Measurements from ENCODE around the gene GIPC3. TPM values are rescaled to one million over a fixed set of nuclear protein-coding genes. Genes with fewer than 3 reads are reported as not detected.
"Not testable (repeated sequence)": the region's sequence is repeated elsewhere in the genome, so short reads cannot be mapped to it uniquely, and the experiment has no call there.

Gene GIPC3
- total and polyA plus RNA-seq, 5 donors from 2014 or later: 0.10 to 0.52 TPM; not detected in 3

- Histone ChIP-seq H3K27me3 (ENCODE audit: control insufficient read depth, insufficient read depth, low read length) (no peaks in the 10 kb centered on the region), H3K9me3 (ENCODE audit: control insufficient read depth in 2 of 2, low read length in 2 of 2) (no peaks in the 10 kb centered on the region), H3K4me3 (ENCODE audit: low read depth, low read length) (no peak overlapping the region), H3K27ac (ENCODE audit: insufficient read depth, low read length, poor library complexity, severe bottlenecking) (no peak overlapping the region), H3K36me3 (ENCODE audit: control insufficient read depth, insufficient read depth, low read length) (no peaks in the 10 kb centered on the region), H3K4me1 (ENCODE audit: control insufficient read depth, insufficient read depth, low read length, poor library complexity, severe bottlenecking) (peaks cover 19% of the 10 kb centered on the region)
- no peak overlapping the region for H3K4me3 Mint-ChIP-seq
- H3K27me3 Mint-ChIP-seq: peaks cover 1% of the 10 kb centered on the region
- ATAC-seq (ENCODE audit: low read depth in 2 of 2) (no peak), DNase-seq (no peak)
- no peaks in the 10 kb centered on the region for H3K9me3 Mint-ChIP-seq
- peaks cover 0 to 19% (median 6%) of the 10 kb centered on the region in 4 donors for H3K4me1 Mint-ChIP-seq
- peaks cover 7% of the 10 kb centered on the region for H3K36me3 Mint-ChIP-seq
- H3K27ac Mint-ChIP-seq: no peak overlapping the region
These were observed 8.4 kb upstream of the GIPC3 start for GRCh38 chr19:3576696-3577443.

GRCh38 chr19:3577723-3578344 lies 7.4 kb upstream of the GIPC3 start:
- Mint-ChIP-seq H3K4me3 (peak overlapping the region in 1 of 4 donors; percentile 43), H3K27ac (no peak overlapping the region), H3K9me3 (no peaks in the 10 kb centered on the region), H3K4me1 (peaks cover 0 to 11% (median 4%) of the 10 kb centered on the region in 4 donors), H3K36me3 (peaks cover 7% of the 10 kb centered on the region), H3K27me3 (peaks cover 4% of the 10 kb centered on the region)
- no peak for DNase-seq
- Histone ChIP-seq H3K9me3 (ENCODE audit: control insufficient read depth in 2 of 2, low read length in 2 of 2) (no peaks in the 10 kb centered on the region), H3K27me3 (ENCODE audit: control insufficient read depth, insufficient read depth, low read length) (no peaks in the 10 kb centered on the region), H3K36me3 (ENCODE audit: control insufficient read depth, insufficient read depth, low read length) (no peaks in the 10 kb centered on the region), H3K4me3 (ENCODE audit: low read depth, low read length) (no peak overlapping the region), H3K4me1 (ENCODE audit: control insufficient read depth, insufficient read depth, low read length, poor library complexity, severe bottlenecking) (peaks cover 13% of the 10 kb centered on the region), H3K27ac (ENCODE audit: insufficient read depth, low read length, poor library complexity, severe bottlenecking) (no peak overlapping the region)
- ATAC-seq (ENCODE audit: low read depth in 2 of 2): no peak

- H3K27me3 Mint-ChIP-seq: peaks cover 4% of the 10 kb centered on the region
- Histone ChIP-seq H3K4me3 (ENCODE audit: low read depth, low read length) (no peak overlapping the region), H3K27me3 (ENCODE audit: control insufficient read depth, insufficient read depth, low read length) (no peaks in the 10 kb centered on the region), H3K9me3 (ENCODE audit: control insufficient read depth in 2 of 2, low read length in 2 of 2) (no peaks in the 10 kb centered on the region), H3K36me3 (ENCODE audit: control insufficient read depth, insufficient read depth, low read length) (no peaks in the 10 kb centered on the region), H3K27ac (ENCODE audit: insufficient read depth, low read length, poor library complexity, severe bottlenecking) (no peak overlapping the region), H3K4me1 (ENCODE audit: control insufficient read depth, insufficient read depth, low read length, poor library complexity, severe bottlenecking) (peaks cover 9% of the 10 kb centered on the region)
- ATAC-seq (ENCODE audit: low read depth in 2 of 2): no peak
- H3K9me3 Mint-ChIP-seq: no peaks in the 10 kb centered on the region
- H3K4me1 Mint-ChIP-seq: peaks cover 0 to 11% (median 4%) of the 10 kb centered on the region in 4 donors
- no peak overlapping the region for H3K27ac Mint-ChIP-seq
- no peak overlapping the region for H3K4me3 Mint-ChIP-seq
- H3K36me3 Mint-ChIP-seq: peaks cover 7% of the 10 kb centered on the region
- no peak for DNase-seq
These were observed 6.9 kb upstream of the GIPC3 start for GRCh38 chr19:3578390-3578789.

- peak overlapping the region in 1 of 4 donors; percentile 71 for H3K4me3 Mint-ChIP-seq
- H3K27ac Mint-ChIP-seq: no peak overlapping the region
These were observed 4.9 kb upstream of the GIPC3 start for GRCh38 chr19:3580156-3580934.

GRCh38 chr19:3581792-3582191 lies 3.5 kb upstream of the GIPC3 start:
- not testable (repeated sequence) for H3K4me1 Mint-ChIP-seq; H3K4me1 ChIP-seq (ENCODE audit: control insufficient read depth, insufficient read depth, low read length, poor library complexity, severe bottlenecking); H3K9me3 Mint-ChIP-seq; H3K27me3 Mint-ChIP-seq; H3K4me3 ChIP-seq (ENCODE audit: low read depth, low read length); H3K9me3 ChIP-seq (ENCODE audit: control insufficient read depth in 2 of 2, low read length in 2 of 2); DNase-seq; H3K27ac ChIP-seq (ENCODE audit: insufficient read depth, low read length, poor library complexity, severe bottlenecking); H3K4me3 Mint-ChIP-seq; ATAC-seq (ENCODE audit: low read depth in 2 of 2); H3K36me3 Mint-ChIP-seq; H3K27me3 ChIP-seq (ENCODE audit: control insufficient read depth, insufficient read depth, low read length); H3K36me3 ChIP-seq (ENCODE audit: control insufficient read depth, insufficient read depth, low read length); H3K27ac Mint-ChIP-seq

More at GRCh38 chr19:3580156-3580934, 4.9 kb upstream of the GIPC3 start:
- H3K4me1 Mint-ChIP-seq: peaks cover 0 to 1% (median under 1%) of the 10 kb centered on the region in 4 donors
- DNase-seq (no peak), ATAC-seq (ENCODE audit: low read depth in 2 of 2) (no peak)
- peaks cover 4% of the 10 kb centered on the region for H3K27me3 Mint-ChIP-seq
- peaks cover 2% of the 10 kb centered on the region for H3K36me3 Mint-ChIP-seq
- Histone ChIP-seq H3K27ac (ENCODE audit: insufficient read depth, low read length, poor library complexity, severe bottlenecking) (no peak overlapping the region), H3K27me3 (ENCODE audit: control insufficient read depth, insufficient read depth, low read length) (no peaks in the 10 kb centered on the region), H3K36me3 (ENCODE audit: control insufficient read depth, insufficient read depth, low read length) (no peaks in the 10 kb centered on the region), H3K9me3 (ENCODE audit: control insufficient read depth in 2 of 2, low read length in 2 of 2) (no peaks in the 10 kb centered on the region), H3K4me1 (ENCODE audit: control insufficient read depth, insufficient read depth, low read length, poor library complexity, severe bottlenecking) (peaks cover 3% of the 10 kb centered on the region), H3K4me3 (ENCODE audit: low read depth, low read length) (no peak overlapping the region)
- H3K9me3 Mint-ChIP-seq: no peaks in the 10 kb centered on the region

GRCh38 chr19:3584036-3584802 lies 1.1 kb upstream of the GIPC3 start:
- H3K9me3 ChIP-seq (ENCODE audit: control insufficient read depth in 2 of 2, low read length in 2 of 2); H3K36me3 Mint-ChIP-seq; H3K27ac Mint-ChIP-seq; DNase-seq; ATAC-seq (ENCODE audit: low read depth in 2 of 2); H3K27me3 ChIP-seq (ENCODE audit: control insufficient read depth, insufficient read depth, low read length); H3K36me3 ChIP-seq (ENCODE audit: control insufficient read depth, insufficient read depth, low read length); H3K4me1 Mint-ChIP-seq; H3K9me3 Mint-ChIP-seq; H3K27ac ChIP-seq (ENCODE audit: insufficient read depth, low read length, poor library complexity, severe bottlenecking); H3K4me1 ChIP-seq (ENCODE audit: control insufficient read depth, insufficient read depth, low read length, poor library complexity, severe bottlenecking); H3K27me3 Mint-ChIP-seq; H3K4me3 Mint-ChIP-seq; H3K4me3 ChIP-seq (ENCODE audit: low read depth, low read length): not testable (repeated sequence)

- Mint-ChIP-seq H3K9me3 (peaks cover 0 to 1% (median 0%) of the 10 kb centered on the region in 7 donors), H3K4me1 (no peaks in the 10 kb centered on the region), H3K27me3 (peaks cover 4% of the 10 kb centered on the region), H3K4me3 (peak overlapping the region in 2 of 4 donors; percentile 22 to 54), H3K27ac (no peak overlapping the region), H3K36me3 (no peaks in the 10 kb centered on the region)
- H3K9me3 ChIP-seq (ENCODE audit: control insufficient read depth in 2 of 2, low read length in 2 of 2): no peaks in the 10 kb centered on the region
- no peaks in the 10 kb centered on the region for H3K27me3 ChIP-seq (ENCODE audit: control insufficient read depth, insufficient read depth, low read length)
- no peak overlapping the region for H3K27ac ChIP-seq (ENCODE audit: insufficient read depth, low read length, poor library complexity, severe bottlenecking)
- ATAC-seq (ENCODE audit: low read depth in 2 of 2) (no peak), DNase-seq (peak in 1 of 3 donors; percentile 23)
- H3K4me1 ChIP-seq (ENCODE audit: control insufficient read depth, insufficient read depth, low read length, poor library complexity, severe bottlenecking): peaks cover 10% of the 10 kb centered on the region
- no peaks in the 10 kb centered on the region for H3K36me3 ChIP-seq (ENCODE audit: control insufficient read depth, insufficient read depth, low read length)
- H3K4me3 ChIP-seq (ENCODE audit: low read depth, low read length): no peak overlapping the region
These were observed 899 bp downstream of the GIPC3 start for GRCh38 chr19:3586127-3586626.
